Activated CD4-positive, alpha-beta T cell treated with anti-CD3 and anti-CD28 coated beads for 36 hours (primary cell): Measurements from ENCODE around the gene DLGAP1. TPM values are rescaled to one million over a fixed set of nuclear protein-coding genes. Genes with fewer than 3 reads are reported as not detected.
"Not testable (repeated sequence)": the region's sequence is repeated elsewhere in the genome, so short reads cannot be mapped to it uniquely, and the experiment has no call there.

Experiments
- ATAC-seq: fragments of 200-7000 bp; cut with Tn5 transposase; one replicate; pipeline ENCODE4 v1.10.0; 2021; ENCODE audit warnings: mild to moderate bottlenecking, moderate library complexity
- CTCF ChIA-PET: fragments of 350-600 bp; sonication (Branson Sonifier 250); formaldehyde crosslinking; loops from one replicate; lab custom pipeline; 2021; ENCODE audit warnings: antibody characterized with exemption; lab: Charles Lee
- POLR2A ChIA-PET: fragments of 350-600 bp; sonication (Branson Sonifier 250); formaldehyde crosslinking; loops from one replicate; lab custom pipeline; 2021; ENCODE audit warnings: antibody characterized with exemption, inconsistent platforms; lab: Charles Lee
- DNase-seq: peaks from one replicate; pipeline ENCODE4 v3.0.0-alpha.2; 2020
- H3K27ac Mint-ChIP-seq: one replicate; pipeline ENCODE4 v1.8.0; 2021; ENCODE audit warnings: mixed read lengths
- H3K27me3 Mint-ChIP-seq: one replicate; pipeline ENCODE4 v1.8.0; 2021; ENCODE audit warnings: mixed read lengths
- H3K36me3 Mint-ChIP-seq: one replicate; pipeline ENCODE4 v1.8.0; 2021; ENCODE audit warnings: low read depth, mixed read lengths
- H3K4me1 Mint-ChIP-seq: one replicate; pipeline ENCODE4 v1.8.0; 2021; ENCODE audit warnings: mixed read lengths
- H3K4me3 Mint-ChIP-seq: one replicate; pipeline ENCODE4 v1.8.0; 2021; ENCODE audit warnings: mild to moderate bottlenecking, moderate library complexity, mixed read lengths
- H3K9me3 Mint-ChIP-seq: one replicate; pipeline ENCODE4 v1.8.0; 2021; ENCODE audit warnings: low read depth, mixed read lengths
- intact Hi-C, 2 experiments: fragments of 100-400 bp; cut with DNase I in 1 of 2; cut with micrococcal nuclease in 1 of 2; formaldehyde crosslinking; loops; one replicate each; pipeline versions ENCODE4 v1.14.2 to v1.15.1; 2022 to 2024; cut with DNase I, micrococcal nuclease
- total RNA-seq, 2 experiments: library from RNA; stranded (reverse); gene quantifications; one replicate each; pipeline ENCODE4 v1.2.3, GENCODE V29; 2021

DLGAP1 gene
- total RNA-seq, 2 experiments from 2014 or later, result 0.14 TPM; not detected in 1

- peaks cover 16% of the 10 kb centered on the region for H3K27me3 Mint-ChIP-seq
- DNase-seq (no peak), ATAC-seq (no peak)
- no peaks in the 10 kb centered on the region for H3K9me3 Mint-ChIP-seq
- intact Hi-C loops, result no loop called here
- no peaks in the 10 kb centered on the region for H3K36me3 Mint-ChIP-seq
- H3K27ac Mint-ChIP-seq, result no peak overlapping the region
- peaks cover 10% of the 10 kb centered on the region for H3K4me1 Mint-ChIP-seq
- POLR2A ChIA-PET, result no interaction called here
- no peak overlapping the region for H3K4me3 Mint-ChIP-seq
- CTCF ChIA-PET, result no interaction called here
Measured at GRCh38 chr18:3710712-3711301, 744.3 kb downstream of the DLGAP1 start.

DNA sequence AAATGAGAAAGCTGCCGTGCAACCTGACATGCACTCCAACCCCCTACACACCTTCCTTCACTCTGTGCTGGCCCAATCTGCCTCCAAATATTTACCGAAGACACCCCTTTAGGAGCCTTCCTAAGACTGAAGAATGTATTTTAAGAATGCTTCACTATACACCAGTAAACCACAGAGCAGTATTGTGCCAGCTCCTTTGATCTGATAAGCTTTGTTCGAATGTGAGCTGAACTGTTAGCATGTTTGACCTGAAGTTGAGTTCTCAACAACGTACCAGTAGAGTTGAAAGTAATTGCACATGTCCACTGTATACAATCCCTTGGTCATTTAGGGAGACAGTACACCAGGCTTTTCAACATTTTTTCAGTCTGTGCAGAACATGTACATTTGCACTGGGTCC, 745.9 kb downstream of the DLGAP1 start:
- Mint-ChIP-seq H3K27ac (no peak overlapping the region), H3K27me3 (peaks cover 15% of the 10 kb centered on the region), H3K9me3 (no peaks in the 10 kb centered on the region), H3K4me1 (peaks cover 3% of the 10 kb centered on the region), H3K36me3 (no peaks in the 10 kb centered on the region), H3K4me3 (no peak overlapping the region)
- no peak for ATAC-seq
- CTCF ChIA-PET, result interaction anchor here (1.2 to 1.7 kb wide), 3 partner anchors 9 to 43 kb away, joined by 3 to 10 read pairs (median 6); no protein-coding TSS in a partner anchor
- intact Hi-C loops, result no loop called here
- POLR2A ChIA-PET, result no interaction called here
- no peak for DNase-seq

- ChIA-PET CTCF (interaction anchor here (0.9 kb wide), 1 partner anchor 9 kb away, joined by 3 read pairs; no protein-coding TSS in a partner anchor), POLR2A (no interaction called here)
- Mint-ChIP-seq H3K27me3 (peaks cover 28% of the 10 kb centered on the region), H3K36me3 (no peaks in the 10 kb centered on the region), H3K4me3 (no peak overlapping the region), H3K4me1 (peaks cover 7% of the 10 kb centered on the region), H3K27ac (no peak overlapping the region), H3K9me3 (no peaks in the 10 kb centered on the region)
- intact Hi-C loops, result loop anchor here in 1 of 2 experiments (2.0 kb wide), 1 partner anchor 20 kb away; no protein-coding TSS in a partner anchor
- no peak for ATAC-seq
- no peak for DNase-seq
Measured at GRCh38 chr18:3706279-3707097, 748.6 kb downstream of the DLGAP1 start.

GRCh38 chr18:3704556-3705344, 750.4 kb downstream of the DLGAP1 start:
- no peak overlapping the region for H3K27ac Mint-ChIP-seq
- H3K9me3 Mint-ChIP-seq, result no peaks in the 10 kb centered on the region
- H3K36me3 Mint-ChIP-seq, result no peaks in the 10 kb centered on the region
- intact Hi-C loops, result no loop called here
- no peak overlapping the region for H3K4me3 Mint-ChIP-seq
- H3K4me1 Mint-ChIP-seq, result peaks cover 7% of the 10 kb centered on the region
- peaks cover 30% of the 10 kb centered on the region for H3K27me3 Mint-ChIP-seq
- ATAC-seq, result no peak
- CTCF ChIA-PET, result interaction anchor here (0.6 to 1.2 kb wide), 3 partner anchors 165 to 615 kb away, joined by 3 to 4 read pairs (median 3); no protein-coding TSS in a partner anchor
- DNase-seq, result no peak
- POLR2A ChIA-PET, result no interaction called here

DNA sequence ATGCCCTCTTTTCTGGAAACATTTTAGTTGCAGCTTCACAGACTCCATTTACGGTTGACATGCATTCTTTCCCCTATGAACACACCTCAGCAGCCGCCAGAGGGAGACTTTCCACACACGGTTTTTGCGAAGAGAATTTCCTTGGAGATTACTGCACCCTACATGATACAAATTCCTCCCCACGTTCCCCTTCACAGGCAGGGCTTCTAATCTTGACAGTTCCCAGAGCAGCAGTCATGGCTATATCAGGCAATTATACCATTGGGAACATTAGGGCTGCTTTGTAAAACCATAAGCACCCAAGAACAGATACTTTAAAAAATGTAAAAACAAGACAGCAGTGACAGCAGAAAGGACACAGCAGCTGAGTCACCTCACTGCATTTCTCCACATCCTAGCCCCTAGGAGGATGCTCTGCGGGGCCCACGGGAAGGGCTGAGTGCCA, 751.4 kb downstream of the DLGAP1 start:
- Mint-ChIP-seq H3K27me3 (peaks cover 32% of the 10 kb centered on the region), H3K4me3 (no peak overlapping the region), H3K9me3 (no peaks in the 10 kb centered on the region), H3K36me3 (no peaks in the 10 kb centered on the region), H3K4me1 (peaks cover 4% of the 10 kb centered on the region), H3K27ac (no peak overlapping the region)
- ChIA-PET POLR2A (no interaction called here), CTCF (interaction anchor here (0.6 to 1.5 kb wide), 6 partner anchors 37 to 418 kb away, joined by 3 to 7 read pairs (median 4); no protein-coding TSS in a partner anchor)
- ATAC-seq (no peak), DNase-seq (peak; percentile 63)
- intact Hi-C loops, result loop anchor here in 1 of 2 experiments (1.0 to 2.0 kb wide), 2 partner anchors 167 to 291 kb away; no protein-coding TSS in a partner anchor

DNA sequence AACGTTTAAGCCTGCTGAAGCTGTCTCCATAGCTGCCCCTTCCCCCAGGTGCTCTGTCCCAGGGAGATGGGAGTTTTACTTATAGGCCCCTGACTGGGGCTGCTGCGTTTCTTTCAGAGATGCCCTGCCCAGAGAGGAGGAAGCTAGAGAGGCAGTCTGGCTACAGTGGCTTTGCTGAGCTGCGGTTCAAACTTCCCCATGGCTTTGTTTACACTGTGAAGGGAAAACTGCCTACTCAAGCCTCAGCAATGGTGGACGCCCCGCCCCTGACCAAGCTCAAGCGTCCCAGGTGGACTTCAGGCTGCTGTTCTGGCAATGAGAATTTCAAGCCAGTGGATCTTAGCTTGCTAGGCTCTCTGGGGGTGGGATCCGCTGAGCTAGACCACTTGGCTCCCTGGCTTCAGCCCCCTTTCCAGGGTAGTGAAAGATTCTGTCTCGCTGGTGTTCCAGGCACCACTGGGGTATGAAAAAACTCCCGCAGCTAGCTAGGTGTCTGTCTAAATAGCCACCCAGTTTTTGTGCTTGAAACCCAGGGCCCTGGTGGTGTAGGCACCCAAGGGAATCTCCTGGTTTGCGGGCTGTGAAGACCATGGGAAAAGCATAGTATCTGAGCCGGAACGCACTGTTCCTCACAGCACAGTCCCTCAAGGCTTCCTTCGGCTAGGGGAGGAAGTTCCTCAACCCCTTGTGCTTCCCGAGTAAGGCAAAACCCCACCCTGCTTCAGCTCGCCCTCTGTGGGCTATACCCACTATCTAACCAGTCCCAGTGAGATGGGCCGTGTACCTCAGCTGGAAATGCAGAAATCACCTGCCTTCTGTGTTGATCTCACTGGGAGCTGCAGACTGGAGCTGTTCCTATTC, 755.2 kb downstream of the DLGAP1 start:
- H3K27ac Mint-ChIP-seq, POLR2A ChIA-PET, intact Hi-C loops, ATAC-seq, DNase-seq, H3K4me1 Mint-ChIP-seq, H3K4me3 Mint-ChIP-seq, H3K36me3 Mint-ChIP-seq, H3K9me3 Mint-ChIP-seq: not testable (repeated sequence)
- peaks cover 31% of the 10 kb centered on the region for H3K27me3 Mint-ChIP-seq
- CTCF ChIA-PET, result interaction anchor here (0.8 to 1.6 kb wide), 6 partner anchors 9 to 295 kb away, joined by 3 to 6 read pairs (median 3); no protein-coding TSS in a partner anchor

GRCh38 chr18:3694030-3694778, 760.9 kb downstream of the DLGAP1 start:
- POLR2A ChIA-PET, H3K36me3 Mint-ChIP-seq, intact Hi-C loops, H3K27me3 Mint-ChIP-seq, ATAC-seq, DNase-seq, H3K4me3 Mint-ChIP-seq, H3K9me3 Mint-ChIP-seq, H3K4me1 Mint-ChIP-seq, H3K27ac Mint-ChIP-seq: not testable (repeated sequence)
- CTCF ChIA-PET, result interaction anchor here (0.6 kb wide), 1 partner anchor 340 kb away, joined by 3 read pairs; no protein-coding TSS in a partner anchor

DNA sequence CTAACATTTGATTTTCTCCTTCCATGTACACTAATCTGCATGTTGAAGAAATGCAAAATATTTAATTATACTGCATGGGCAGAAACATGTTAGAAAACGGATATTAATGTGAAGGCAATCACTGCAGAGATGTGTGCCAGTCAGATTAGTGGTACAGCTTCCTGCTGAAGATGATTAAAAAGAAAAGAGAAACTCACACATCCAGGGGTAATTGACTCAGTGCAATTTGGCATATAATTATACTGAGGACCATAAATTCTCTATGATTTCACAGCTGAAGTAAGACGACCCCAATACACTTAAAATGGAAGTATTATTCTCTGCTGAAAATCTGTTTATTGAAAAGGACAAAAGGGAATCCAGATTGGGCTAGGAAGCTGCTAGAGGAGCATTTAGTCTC, 761.7 kb downstream of the DLGAP1 start:
- Mint-ChIP-seq H3K27me3 (no peaks in the 10 kb centered on the region), H3K4me1 (peaks cover 6% of the 10 kb centered on the region), H3K9me3 (peaks cover 4% of the 10 kb centered on the region), H3K27ac (no peak overlapping the region), H3K36me3 (no peaks in the 10 kb centered on the region), H3K4me3 (no peak overlapping the region)
- POLR2A ChIA-PET, result no interaction called here
- intact Hi-C loops, result no loop called here
- ATAC-seq (peak; percentile 33), DNase-seq (no peak)
- CTCF ChIA-PET, result no interaction called here

GRCh38 chr18:3692691-3693090, 762.4 kb downstream of the DLGAP1 start:
- POLR2A ChIA-PET, result no interaction called here

More at GRCh38 chr18:3692691-3693090, 762.4 kb downstream of the DLGAP1 start:
- Mint-ChIP-seq H3K4me1 (peaks cover 6% of the 10 kb centered on the region), H3K4me3 (no peak overlapping the region), H3K36me3 (no peaks in the 10 kb centered on the region), H3K27ac (no peak overlapping the region), H3K9me3 (peaks cover 4% of the 10 kb centered on the region), H3K27me3 (no peaks in the 10 kb centered on the region)
- CTCF ChIA-PET, result interaction anchor here (1.1 to 1.6 kb wide), 2 partner anchors 10 to 26 kb away, joined by 3 to 8 read pairs; no protein-coding TSS in a partner anchor
- DNase-seq (no peak), ATAC-seq (no peak)
- intact Hi-C loops, result no loop called here
